K562 (cell line): ENCODE data around the gene ENDOD1. TPM values are rescaled to one million over a fixed set of nuclear protein-coding genes. Genes with fewer than 3 reads are reported as not detected.
A peak's percentile ranks its signal among the peaks of the same experiment; 100 is the strongest.

Experiments
- CC2D1A ChIP-seq: fragments of 450-650 bp; IDR thresholded peaks from 2 replicates; pipeline ENCODE4 v1.6.1; 2017; ENCODE audit warnings: mild to moderate bottlenecking
- CREB3L1 ChIP-seq: fragments of 450-650 bp; IDR thresholded peaks from 2 replicates; pipeline ENCODE4 v1.6.1; 2014; ENCODE audit warnings: low read depth, mild to moderate bottlenecking, moderate library complexity, borderline replicate concordance
- CSDE1 ChIP-seq, 2 experiments: fragments of 450-650 bp; IDR thresholded peaks; 2 replicates each; pipeline ENCODE4 v1.6.1; 2016; ENCODE audit warnings: mild to moderate bottlenecking in 1 of 2
- DEAF1 ChIP-seq: fragments of 450-650 bp; formaldehyde crosslinking; IDR thresholded peaks from 2 replicates; pipeline ENCODE4 v1.4.0; 2020; ENCODE audit warnings: mild to moderate bottlenecking, moderate library complexity
- ETV1 ChIP-seq: fragments of 450-650 bp; conservative IDR thresholded peaks from 2 replicates; pipeline ENCODE4 v1.6.1; 2016; ENCODE audit warnings: missing genetic modification characterization, control low read depth, low read depth, missing compliant biosample characterization
- ETV6 ChIP-seq, 3 experiments: fragments of 150-350 bp in 1 of 3; sonication (generic) in 1 of 3; formaldehyde crosslinking in 1 of 3; IDR thresholded peaks; 2 replicates each; pipeline versions ENCODE4 v1.6.1 to v1.8.0; 2014 to 2022; ENCODE audit warnings: borderline replicate concordance in 2 of 3, low read depth in 2 of 3, antibody characterized with exemption in 1 of 3, low read length in 1 of 3, mild to moderate bottlenecking in 1 of 3, missing genetic modification reagents in 1 of 3
- FOXA3 ChIP-seq, 2 experiments: fragments of 450-650 bp in 1 of 2; sonication (generic) in 1 of 2; formaldehyde crosslinking; IDR thresholded peaks in 1 of 2; conservative IDR thresholded peaks in 1 of 2; 2 replicates each; pipeline versions ENCODE4 v1.4.0 to v1.8.0; 2020 to 2022; ENCODE audit warnings: mild to moderate bottlenecking in 2 of 2, missing genetic modification reagents in 1 of 2
- HMG20B ChIP-seq: fragments of 250-450 bp; sonication (Bioruptor Pico); IDR thresholded peaks from 2 replicates; pipeline ENCODE4 v1.5.0; 2021; ENCODE audit warnings: mild to moderate bottlenecking
- HOMEZ ChIP-seq: fragments of 250-450 bp; sonication (Bioruptor Pico); IDR thresholded peaks from 2 replicates; pipeline ENCODE4 v1.4.0; 2020; ENCODE audit warnings: mild to moderate bottlenecking, moderate library complexity
- MIER1 ChIP-seq: fragments of 450-650 bp; IDR thresholded peaks from 2 replicates; pipeline ENCODE4 v1.6.1; 2016; ENCODE audit warnings: antibody characterized with exemption, mild to moderate bottlenecking, low read depth
- MTA2 ChIP-seq: fragments of 450-650 bp; IDR thresholded peaks from 2 replicates; pipeline ENCODE4 v1.6.1; 2016; ENCODE audit warnings: low read depth
- TCF3 ChIP-seq: sonication (generic); formaldehyde crosslinking; IDR thresholded peaks from 2 replicates; pipeline ENCODE4 v1.4.0; 2020; ENCODE audit warnings: mild to moderate bottlenecking, missing genetic modification reagents
- TFAP4 ChIP-seq: sonication (generic); formaldehyde crosslinking; IDR thresholded peaks from 2 replicates; pipeline ENCODE4 v1.8.0; 2022; ENCODE audit warnings: missing genetic modification reagents, mild to moderate bottlenecking, moderate library complexity, borderline replicate concordance
- ZHX1 ChIP-seq: fragments of 150-350 bp; conservative IDR thresholded peaks from 2 replicates; pipeline ENCODE4 v1.6.1; 2014; ENCODE audit warnings: low read length
- ZKSCAN8 ChIP-seq: fragments of 200-800 bp; sonication (Bioruptor generic); IDR thresholded peaks from 2 replicates; pipeline ENCODE4 v1.6.1; 2016; ENCODE audit warnings: missing genetic modification characterization, missing compliant biosample characterization
- ZNF133 ChIP-seq: fragments of 250-450 bp; sonication (Bioruptor Pico); IDR thresholded peaks from 2 replicates; pipeline ENCODE4 v1.4.0; 2020; ENCODE audit warnings: mild to moderate bottlenecking
- polyA plus RNA-seq, 8 experiments: library from polyadenylated mRNA; depleted of rRNA in 4 of 8; stranded (reverse) in 5 of 8; unstranded in 3 of 8; fragments of >200 nt; fragmentation: Nextera tagmentation in 2 of 8; fragmentation: Illumina TruSeq in 1 of 8; extraction: Ambion mirVana in 2 of 8; extraction: Trizol in 1 of 8; gene quantifications; 2 replicates each; pipeline versions ENCODE4 v1.2.1 to v1.2.3, GENCODE V29; 2011 to 2014; ENCODE audit warnings: inconsistent platforms in 1 of 8, missing spikeins in 1 of 8
- total RNA-seq, 7 experiments: library from RNA; depleted of rRNA in 6 of 7; stranded (reverse); fragments of >200 nt in 6 of 7; fragmentation: Illumina TruSeq in 2 of 7; extraction: Trizol in 2 of 7; gene quantifications; 2 replicates each; pipeline versions ENCODE4 v1.2.1 to v1.2.3, GENCODE V29; 2011 to 2021; ENCODE audit warnings: low replicate concordance in 1 of 7

The ENDOD1 gene
- total and polyA plus RNA-seq, 9 of the 15 experiments (the other 6 are each of a cell fraction or from before 2014, with no cell fraction given), result 4.2 to 11.8 (median 9.3) TPM

GRCh38 chr11:95147364-95147905 is 57.8 kb downstream of the ENDOD1 start (continued):
- peak; percentile 74; the same call in 1 of the 2 replicates for TF ChIP-seq ZKSCAN8 (CRISPR knock-in tag)
- no peak for TF ChIP-seq ZHX1
- 0 out of 2 replicates have a peak, but pooled peaks have one; percentile 46 for TF ChIP-seq MIER1
- TF ChIP-seq HMG20B, result no peak
- TF ChIP-seq TFAP4 (CRISPR knock-in tag), result peak; percentile 47
- peak; percentile 85 for TF ChIP-seq ETV1
- TF ChIP-seq ETV6 (IDR thresholded peaks at IDR 0.05; ENCODE audit: borderline replicate concordance in 1 of 2, low read depth in 2 of 2, low read length in 1 of 2), result 0 out of 4 replicates have a peak, but pooled peaks of 1 of the 2 experiments have one; percentile 34
- TF ChIP-seq ETV6 (CRISPR knock-in tag; IDR thresholded peaks at IDR 0.05; ENCODE audit: borderline replicate concordance), result no peak
- no peak; a peak in 2 of 4 replicates for TF ChIP-seq FOXA3 (CRISPR knock-in tag; conservative IDR thresholded peaks at IDR 0.05 in 1 of 2, IDR thresholded peaks at IDR 0.05 in 1 of 2)
- peak; percentile 68 for TF ChIP-seq MTA2
- no peak for TF ChIP-seq HOMEZ (CRISPR knock-in tag)
- no peak for TF ChIP-seq DEAF1 (CRISPR knock-in tag)
- TF ChIP-seq CSDE1 (IDR thresholded peaks at IDR 0.05), result no peak
- no peak for TF ChIP-seq ZNF133 (CRISPR knock-in tag)
- TF ChIP-seq CC2D1A, result peak; percentile 71; the same call in 1 of the 2 replicates
- no peak for TF ChIP-seq CREB3L1
- peak; percentile 95 for TF ChIP-seq TCF3
